H1 (cell line): ENCODE results near the gene JOSD1.

Experiments
- ATF2 ChIP-seq: IDR thresholded peaks from 2 replicates; pipeline ENCODE4 v1.6.1; 2012; ENCODE audit warnings: low read length, inconsistent platforms
- BRCA1 ChIP-seq: IDR thresholded peaks from 2 replicates; pipeline ENCODE4 v1.6.1; 2012; ENCODE audit warnings: low read depth, low read length, improper control_type of control experiment
- CTCF ChIP-seq, 3 experiments: IDR thresholded peaks; 1 replicate in 2 of 3; 2 replicates in 1 of 3; pipeline versions ENCODE4 v1.5.1 to v1.6.1; 2011; ENCODE audit warnings: low read length in 3 of 3, mild to moderate bottlenecking in 3 of 3, inconsistent platforms in 2 of 3, low read depth in 1 of 3, moderate library complexity in 1 of 3; ENCODE audit not compliant: insufficient read depth in 1 of 3; ENCODE audit errors: control extremely low read depth in 1 of 3
- EGR1 ChIP-seq: IDR thresholded peaks from 2 replicates; pipeline ENCODE4 v1.6.1; 2011; ENCODE audit warnings: low read depth, low read length, borderline replicate concordance
- EP300 ChIP-seq, 2 experiments: IDR thresholded peaks; 1 replicate in 1 of 2; 2 replicates in 1 of 2; pipeline ENCODE4 v1.6.1; 2011 to 2012; ENCODE audit warnings: low read depth in 2 of 2, low read length in 2 of 2, mild to moderate bottlenecking in 2 of 2, borderline replicate concordance in 1 of 2, inconsistent platforms in 1 of 2, moderate library complexity in 1 of 2
- JUND ChIP-seq: IDR thresholded peaks from 2 replicates; pipeline ENCODE4 v1.6.1; 2011; ENCODE audit warnings: mild to moderate bottlenecking, improper control_type of control experiment, low read length
- POLR2A ChIP-seq, 2 experiments: IDR thresholded peaks; 1 replicate in 1 of 2; 2 replicates in 1 of 2; pipeline ENCODE4 v1.6.1; 2011; ENCODE audit warnings: low read depth in 2 of 2, low read length in 2 of 2, mild to moderate bottlenecking in 2 of 2; ENCODE audit errors: control extremely low read depth in 1 of 2
- POLR2AphosphoS5 ChIP-seq: IDR thresholded peaks from 2 replicates; pipeline ENCODE4 v1.6.1; 2011; ENCODE audit warnings: low read depth, low read length
- POU5F1 ChIP-seq: IDR thresholded peaks from 2 replicates; pipeline ENCODE4 v1.6.1; 2011; ENCODE audit warnings: low read depth, mild to moderate bottlenecking, low read length, moderate library complexity
- RAD21 ChIP-seq, 2 experiments: IDR thresholded peaks in 1 of 2; conservative IDR thresholded peaks in 1 of 2; 2 replicates each; pipeline ENCODE4 v1.6.1; 2011; ENCODE audit warnings: low read depth in 2 of 2, low read length in 2 of 2, improper control_type of control experiment in 1 of 2, inconsistent platforms in 1 of 2, mild to moderate bottlenecking in 1 of 2, moderate library complexity in 1 of 2
- TBP ChIP-seq: IDR thresholded peaks from 2 replicates; pipeline ENCODE4 v1.6.1; 2011; ENCODE audit warnings: low read depth, low read length, improper control_type of control experiment
- TF ChIP-seq, protein P1 (sequence below): IDR thresholded peaks from 2 replicates; pipeline ENCODE4 v1.6.1; 2012; ENCODE audit warnings: inconsistent platforms

GRCh38 chr22:38713921-38714320, 13.2 kb upstream of the JOSD1 start:
- TF ChIP-seq JUND (no peak), POLR2A (IDR thresholded peaks at IDR 0.05; ENCODE audit: control extremely low read depth in 1 of 2, low read depth in 2 of 2, low read length in 2 of 2) (no peak), CTCF (IDR thresholded peaks at IDR 0.05; ENCODE audit: control extremely low read depth in 1 of 3, insufficient read depth in 1 of 3, low read depth in 1 of 3, low read length in 3 of 3) (no peak), EP300 (IDR thresholded peaks at IDR 0.05; ENCODE audit: borderline replicate concordance in 1 of 2, low read depth in 2 of 2, low read length in 2 of 2) (no peak), POLR2AphosphoS5 (no peak), ATF2 (no peak), EGR1 (no peak), RAD21 (IDR thresholded peaks at IDR 0.05 in 1 of 2, conservative IDR thresholded peaks at IDR 0.05 in 1 of 2; ENCODE audit: low read depth in 2 of 2, low read length in 2 of 2) (no peak), POU5F1 (no peak), TBP (no peak), BRCA1 (no peak)
- TF ChIP-seq, protein P1, sequence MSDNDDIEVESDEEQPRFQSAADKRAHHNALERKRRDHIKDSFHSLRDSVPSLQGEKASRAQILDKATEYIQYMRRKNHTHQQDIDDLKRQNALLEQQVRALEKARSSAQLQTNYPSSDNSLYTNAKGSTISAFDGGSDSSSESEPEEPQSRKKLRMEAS = no peak
